Stimulated activated CD4-positive, alpha-beta T cell treated with anti-CD3 and anti-CD28 coated beads, TNF-alpha, amount 100 ng/mL, for 1 hour (primary cell): ENCODE data around the gene NIPAL4.
"Not testable (repeated sequence)": the region's sequence is repeated elsewhere in the genome, so short reads cannot be mapped to it uniquely, and the experiment has no call there.

Experiments used
- DNase-seq, 3 donors: peaks; one replicate each; pipeline ENCODE4 v3.0.0-alpha.2; 2020; ENCODE audit warnings: low read depth in 3 of 3, low spot score in 1 of 3

The NIPAL4 gene

GRCh38 chr5:157459715-157460599 lies at the start of gene NIPAL4:
Gene NIPAL4 (plus strand): TSS chr5:157460213. CDS start chr5:157460321, 108 bp downstream.
- peak in 1 of 3 donors; percentile 42 for DNase-seq

GRCh38 chr5:157415838-157416237 lies 44.2 kb upstream of the NIPAL4 start:
- no peak for DNase-seq

GRCh38 chr5:157419521-157419920 lies 40.5 kb upstream of the NIPAL4 start:
- DNase-seq = not testable (repeated sequence)

DNA sequence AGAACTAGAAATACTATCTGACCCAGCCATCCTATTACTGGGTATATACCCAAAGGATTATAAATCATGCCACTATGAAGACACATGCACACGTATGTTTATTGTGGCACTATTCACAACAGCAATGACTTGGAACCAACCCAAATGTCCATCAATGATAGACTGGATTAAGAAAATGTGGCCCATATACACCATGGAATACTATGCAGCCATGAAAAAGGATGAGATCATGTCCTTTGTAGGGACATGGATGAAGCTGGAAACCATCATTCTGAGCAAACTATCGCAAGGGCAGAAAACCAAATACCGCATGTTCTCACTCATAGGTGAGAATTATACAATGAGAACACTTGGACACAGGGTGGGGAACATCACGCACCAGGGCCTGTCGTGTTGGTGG lies 30.1 kb upstream of the NIPAL4 start:
- DNase-seq = not testable (repeated sequence)

DNA sequence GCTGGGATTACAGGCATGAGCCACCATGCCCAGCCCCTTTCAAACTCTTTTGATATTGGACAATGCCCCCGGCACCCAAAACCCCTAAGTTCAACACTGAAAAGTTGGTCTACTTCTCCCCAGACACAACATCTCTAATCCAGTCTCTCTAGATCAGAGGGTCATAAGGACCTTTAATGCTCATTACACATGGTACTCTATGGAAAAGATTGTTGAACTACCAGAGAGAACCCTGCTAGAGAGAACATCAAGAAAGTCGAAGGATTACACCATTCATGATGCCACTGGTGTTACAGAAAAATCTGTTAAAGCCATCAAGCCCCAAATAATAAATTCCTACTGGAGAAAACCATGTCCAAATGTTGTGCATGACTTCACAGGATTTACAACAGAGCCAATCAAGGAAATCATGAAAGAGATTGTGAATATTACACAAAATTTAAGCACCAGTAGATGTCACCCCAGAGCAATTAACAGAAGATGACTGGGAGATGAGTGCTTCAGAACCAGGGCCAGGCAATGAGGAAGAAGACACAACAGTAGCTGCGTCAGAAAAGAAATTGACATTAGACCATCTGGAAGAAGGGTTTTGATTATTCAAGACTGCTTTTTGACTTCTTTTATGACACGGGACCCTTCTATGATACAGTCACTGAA lies 28.3 kb upstream of the NIPAL4 start:
- peak in 1 of 3 donors; percentile 11 for DNase-seq

DNA sequence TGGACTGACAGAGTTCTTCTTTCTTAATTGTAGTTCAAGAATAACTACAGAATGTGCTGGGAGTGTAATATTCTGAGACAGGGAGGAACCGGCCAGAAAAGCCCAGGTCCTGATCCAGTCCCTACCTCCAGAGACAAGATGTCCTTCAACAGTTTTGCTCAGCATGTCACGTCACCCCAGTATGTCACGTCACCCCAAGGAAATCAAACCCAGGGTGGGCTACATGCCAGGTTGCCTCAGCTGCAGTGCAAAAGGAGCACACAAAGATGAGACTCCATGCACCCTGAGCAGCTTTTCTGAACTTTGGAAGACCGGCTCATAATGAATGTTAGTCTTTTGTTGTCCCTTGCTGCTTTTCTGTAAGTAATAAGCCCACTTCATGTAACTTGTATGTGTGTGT lies 25.9 kb upstream of the NIPAL4 start:
- DNase-seq = no peak

- no peak for DNase-seq
Observed at GRCh38 chr5:157443041-157443549, 16.9 kb upstream of the NIPAL4 start.

DNA sequence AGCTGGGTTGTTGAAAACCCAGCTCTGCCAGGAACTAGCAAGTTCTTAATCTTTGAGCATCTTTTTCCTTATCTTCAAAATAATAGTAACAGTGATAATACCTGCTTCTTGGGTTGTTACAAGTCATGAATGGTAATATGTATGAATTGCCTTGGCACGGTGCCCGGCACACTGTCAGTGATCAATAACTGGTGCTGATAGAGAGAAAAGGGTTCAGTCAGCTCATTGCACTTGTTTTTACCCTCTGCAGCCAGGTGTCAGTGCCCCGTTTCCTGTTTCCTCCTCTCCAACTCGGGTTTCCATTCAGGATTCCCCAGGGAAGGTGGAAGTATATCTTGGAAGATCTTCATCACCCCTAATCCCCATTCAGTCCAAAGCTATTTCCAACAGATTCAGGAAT lies 15.8 kb upstream of the NIPAL4 start:
- no peak for DNase-seq

- DNase-seq = no peak
Observed at GRCh38 chr5:157445745-157446411, 14.1 kb upstream of the NIPAL4 start.

GRCh38 chr5:157446412-157446935 lies 13.5 kb upstream of the NIPAL4 start:
- no peak for DNase-seq

DNA sequence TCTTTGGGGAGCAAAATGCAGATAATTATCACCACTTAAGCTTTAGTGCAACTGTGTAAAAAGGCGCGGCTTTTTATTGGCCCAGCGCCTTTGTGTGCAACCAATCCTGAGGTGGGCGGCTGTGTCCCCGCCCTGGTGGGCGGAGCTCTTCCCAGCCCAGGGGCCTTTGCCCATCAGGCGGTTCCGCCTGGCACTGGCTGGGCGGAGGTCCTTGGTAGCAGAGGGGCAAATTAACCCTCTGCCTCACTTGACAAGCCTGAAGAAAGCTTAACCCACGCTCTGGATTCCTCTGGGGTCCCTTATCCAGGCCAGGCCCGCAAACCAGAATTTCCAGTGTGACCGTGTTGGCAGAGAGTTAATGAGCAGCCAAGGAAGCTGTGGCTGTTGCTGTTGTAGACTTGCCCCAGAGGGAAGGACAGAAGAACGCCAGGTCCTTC lies 12.8 kb upstream of the NIPAL4 start:
- DNase-seq = no peak

- DNase-seq = no peak
Observed at GRCh38 chr5:157449011-157449723, 10.8 kb upstream of the NIPAL4 start.

DNA sequence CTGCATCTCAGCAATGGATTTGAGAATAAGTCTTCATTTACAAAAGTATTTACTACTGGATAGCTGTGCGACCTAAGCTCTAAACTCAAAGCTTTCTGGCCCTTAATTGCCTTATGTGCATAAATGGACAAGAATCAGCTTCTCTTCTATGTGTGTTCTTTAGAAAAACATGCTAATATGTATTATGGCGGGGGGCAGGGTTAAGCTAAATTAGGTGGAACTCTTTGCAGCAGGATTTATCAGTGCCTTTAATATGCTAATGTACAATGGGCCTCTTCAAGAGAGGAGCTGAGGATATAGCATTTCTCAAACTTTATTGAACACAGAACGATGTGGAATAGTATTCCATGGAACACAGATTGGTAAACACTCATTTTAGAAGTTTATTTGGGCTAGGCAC lies 10.0 kb upstream of the NIPAL4 start:
- DNase-seq = no peak

GRCh38 chr5:157451806-157452205 lies 8.2 kb upstream of the NIPAL4 start:
- DNase-seq = no peak

GRCh38 chr5:157454273-157454672 lies 5.7 kb upstream of the NIPAL4 start:
- DNase-seq = no peak

- no peak for DNase-seq
Observed at GRCh38 chr5:157455057-157455456, 5.0 kb upstream of the NIPAL4 start.

- no peak for DNase-seq
Observed at GRCh38 chr5:157456301-157456700, 3.7 kb upstream of the NIPAL4 start.

DNA sequence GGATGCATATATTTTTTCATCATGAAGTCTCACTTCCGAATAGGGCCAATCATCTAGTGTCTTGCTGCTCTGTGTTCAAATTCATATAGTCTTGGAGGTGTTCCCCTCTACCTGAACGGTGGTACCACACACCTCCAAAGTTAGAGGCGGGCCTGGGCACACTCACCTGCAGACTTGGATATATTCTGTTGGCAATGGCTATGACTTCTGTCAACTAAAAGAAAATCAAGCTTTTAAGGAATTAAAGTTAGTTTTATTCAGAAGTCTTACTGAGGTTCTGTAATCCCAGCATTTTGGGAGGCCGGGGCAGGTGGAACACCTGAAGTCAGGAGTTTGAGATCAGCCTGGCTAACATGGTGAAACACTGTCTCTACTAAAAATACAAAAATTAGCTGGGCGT lies 2.6 kb upstream of the NIPAL4 start:
- no peak for DNase-seq

DNA sequence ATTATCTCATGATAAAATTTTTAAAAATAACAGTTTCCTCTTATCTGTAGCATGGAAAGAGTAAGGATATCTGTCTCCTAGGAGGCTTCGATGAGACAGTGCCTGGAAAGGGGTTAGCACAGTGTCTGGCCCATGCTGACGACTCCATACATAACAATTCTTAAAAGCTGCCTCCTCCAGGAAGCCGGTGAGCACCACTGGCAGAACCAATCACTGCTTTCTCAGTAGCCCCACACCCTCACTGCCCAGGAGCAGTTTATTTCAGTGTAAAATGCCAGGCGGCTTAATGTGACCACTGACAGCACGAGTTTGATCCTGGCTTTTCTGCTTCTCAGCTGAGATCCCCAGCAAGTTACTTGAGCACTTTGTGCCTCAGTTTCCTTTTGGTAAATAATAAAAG lies 1.2 kb upstream of the NIPAL4 start:
- DNase-seq = no peak

DNA sequence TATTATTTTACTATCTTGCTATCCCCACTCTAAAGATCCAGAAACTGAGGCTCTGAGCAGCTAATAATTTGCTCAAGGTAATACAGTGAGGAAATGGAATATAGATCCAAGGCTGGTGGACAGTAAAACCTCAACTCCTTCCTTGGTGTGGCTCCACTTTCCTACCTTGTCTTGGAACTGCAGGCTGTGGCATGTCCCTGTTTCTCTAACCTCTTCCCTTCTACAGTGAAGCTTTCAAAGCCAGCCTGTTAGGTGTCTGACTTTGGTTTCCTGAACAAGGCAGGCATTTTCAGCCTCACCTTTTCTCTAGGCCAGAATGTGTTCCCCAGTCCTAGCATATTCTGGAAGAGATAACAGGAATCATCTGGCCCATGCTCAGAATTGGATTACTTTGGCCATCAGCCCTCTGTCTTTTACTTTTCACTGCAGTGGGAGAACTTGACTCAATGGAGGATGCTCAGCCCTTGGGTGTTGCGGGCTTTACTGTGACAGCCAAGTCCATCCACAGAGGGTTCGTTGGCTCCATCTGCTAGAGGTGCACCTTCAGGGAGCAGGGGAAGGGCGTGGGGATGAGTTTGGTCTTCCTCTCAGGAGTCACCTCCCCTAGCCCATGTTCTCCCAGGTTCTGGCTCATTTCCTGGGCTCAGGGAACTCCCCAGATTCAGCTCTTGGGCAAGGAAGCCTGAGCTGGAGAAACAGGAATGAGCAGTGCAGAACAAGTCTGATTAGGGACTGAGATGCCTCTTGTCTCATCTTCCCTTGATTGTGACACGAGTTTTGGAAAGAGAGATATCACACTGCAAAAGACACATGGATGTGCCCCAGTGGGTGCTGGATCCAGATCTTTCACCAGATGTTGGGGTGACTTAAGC lies 1.1 kb downstream of the NIPAL4 start:
- no peak for DNase-seq
